GM12878 (cell line): ENCODE measurements around the gene CLC. TPM values are rescaled to one million over a fixed set of nuclear protein-coding genes. Genes with fewer than 3 reads are reported as not detected.

Source experiments
- ATAC-seq: fragments of 200-7000 bp; cut with Tn5 transposase; 3 replicates; pipeline ENCODE4 v1.9.1; 2020; ENCODE audit warnings: mild to moderate bottlenecking, moderate library complexity
- BruUV-seq: library from RNA; stranded (reverse); fragments of 400-500 nt; replicated peaks from 2 replicates; lab custom pipeline; 2021; lab: Mats Ljungman, UMichigan
- CTCF ChIA-PET: fragments of 300-600 bp; sonication (Branson Sonifier 250); formaldehyde crosslinking; extraction: SDS; loops from one replicate; lab custom pipeline; 2021; ENCODE audit warnings: inconsistent platforms; lab: Yijun Ruan, JAX
- POLR2A ChIA-PET: fragments of 350-600 bp; formaldehyde crosslinking; extraction: SDS; loops from one replicate; lab custom pipeline; 2021; ENCODE audit warnings: inconsistent platforms; lab: Charles Lee
- RAD21 ChIA-PET: fragments of 300-600 bp; sonication (Branson Sonifier 250); formaldehyde crosslinking; loops from one replicate; lab custom pipeline; 2023; ENCODE audit warnings: antibody characterized with exemption; ENCODE audit not compliant: unreplicated experiment; lab: Charles Lee
- SMC1A ChIA-PET: fragments of 300-600 bp; sonication (Branson Sonifier 250); formaldehyde crosslinking; loops from one replicate; lab custom pipeline; 2023; ENCODE audit not compliant: unreplicated experiment, uncharacterized antibody; lab: Charles Lee
- DNase-seq: peaks from one replicate; pipeline ENCODE4 v3.0.0-alpha.2; 2011; ENCODE audit warnings: low read depth, low spot score
- FAIRE-seq: peaks from 3 replicates; lab custom pipeline; 2011; peaks lifted over from hg19 to GRCh38; lab: Jason Lieb, UNC
- H2AFZ ChIP-seq: 2 replicates; pipeline ENCODE4 v1.6.0; 2011; ENCODE audit warnings: low read depth, low read length, control low read depth; ENCODE audit not compliant: control insufficient read depth
- H3K27ac ChIP-seq: 2 replicates; pipeline ENCODE4 v1.5.1; 2011; ENCODE audit warnings: control low read depth; ENCODE audit not compliant: control insufficient read depth, insufficient read depth
- H3K27me3 ChIP-seq, 2 experiments: replicated peaks in 1 of 2; 2 replicates each; pipeline versions ENCODE4 v1.6.0 to v1.6.1; 2011; ENCODE audit warnings: low read length in 1 of 2; ENCODE audit not compliant: control insufficient read depth in 2 of 2, insufficient read depth in 2 of 2
- H3K36me3 ChIP-seq, 2 experiments: 2 replicates each; pipeline ENCODE4 v1.5.1; 2011; ENCODE audit warnings: low read length in 1 of 2; ENCODE audit not compliant: control insufficient read depth in 2 of 2, insufficient read depth in 2 of 2
- H3K4me1 ChIP-seq: 2 replicates; pipeline ENCODE4 v1.6.1; 2011; ENCODE audit warnings: mild to moderate bottlenecking, low read length, moderate library complexity, mixed read lengths; ENCODE audit not compliant: control insufficient read depth, insufficient read depth
- H3K4me2 ChIP-seq: 2 replicates; pipeline ENCODE4 v1.6.0; 2011; ENCODE audit warnings: control low read depth; ENCODE audit not compliant: control insufficient read depth, insufficient read depth
- H3K4me3 ChIP-seq: fragments of 200-600 bp; sonication (generic); 2 replicates; pipeline ENCODE4 v1.5.1; 2016
- H3K79me2 ChIP-seq: 2 replicates; pipeline ENCODE4 v1.6.0; 2011; ENCODE audit warnings: low read length; ENCODE audit not compliant: control insufficient read depth, insufficient read depth
- H3K9ac ChIP-seq: 2 replicates; pipeline ENCODE4 v1.8.0; 2011; ENCODE audit warnings: low read length, control low read depth, mixed read lengths; ENCODE audit not compliant: control insufficient read depth, insufficient read depth
- H3K9me3 ChIP-seq: replicated peaks from 3 replicates; pipeline ENCODE4 v1.5.1; 2011; ENCODE audit warnings: mild to moderate bottlenecking, low read length; ENCODE audit not compliant: control insufficient read depth, insufficient read depth
- H4K20me1 ChIP-seq: 2 replicates; pipeline ENCODE4 v1.6.0; 2011; ENCODE audit not compliant: control insufficient read depth, insufficient read depth
- CHD1 ChIP-seq: IDR thresholded peaks from 2 replicates; pipeline ENCODE4 v1.6.1; 2012; ENCODE audit warnings: low read depth, low read length, improper control_type of control experiment
- HDAC6 ChIP-seq: fragments of 200-600 bp; sonication (generic); IDR thresholded peaks from one replicate; pipeline ENCODE4 v1.8.0; 2017; ENCODE audit warnings: antibody characterized with exemption; ENCODE audit not compliant: unreplicated experiment
- HDGF ChIP-seq: fragments of 450-650 bp; IDR thresholded peaks from 2 replicates; pipeline ENCODE4 v1.6.1; 2016; ENCODE audit warnings: antibody characterized with exemption
- IKZF2 ChIP-seq, 2 experiments: fragments of 450-650 bp; IDR thresholded peaks; 2 replicates each; pipeline ENCODE4 v1.6.1; 2017; ENCODE audit warnings: mild to moderate bottlenecking in 2 of 2, moderate library complexity in 2 of 2
- KDM1A ChIP-seq: fragments of 200-600 bp; sonication (generic); IDR thresholded peaks from 2 replicates; pipeline ENCODE4 v1.6.1; 2016; ENCODE audit warnings: borderline replicate concordance
- MAX ChIP-seq: IDR thresholded peaks from 2 replicates; pipeline ENCODE4 v1.6.1; 2012; ENCODE audit warnings: low read depth, low read length, improper control_type of control experiment
- NR2C1 ChIP-seq: fragments of 450-650 bp; IDR thresholded peaks from 2 replicates; pipeline ENCODE4 v1.6.1; 2017; ENCODE audit warnings: antibody characterized with exemption, mild to moderate bottlenecking, moderate library complexity
- POLR2AphosphoS5 ChIP-seq: IDR thresholded peaks from 2 replicates; pipeline ENCODE4 v1.6.1; 2011; ENCODE audit warnings: mild to moderate bottlenecking, low read length, inconsistent platforms
- RB1 ChIP-seq: fragments of 450-650 bp; formaldehyde crosslinking; IDR thresholded peaks from 2 replicates; pipeline ENCODE4 v1.6.1; 2017; ENCODE audit warnings: mild to moderate bottlenecking, borderline replicate concordance
- SPI1 ChIP-seq: IDR thresholded peaks from 2 replicates; pipeline ENCODE4 v1.6.1; 2011; ENCODE audit warnings: low read depth, mild to moderate bottlenecking, low read length, moderate library complexity, borderline replicate concordance; ENCODE audit not compliant: insufficient read depth
- whole genome bisulfite sequencing: methylation state at CpG from one replicate; pipeline ENCODE4 v1.1.6; 2016; ENCODE audit warnings: low lambda C conversion rate; ENCODE audit not compliant: insufficient replicate concordance, insufficient coverage; ENCODE audit errors: missing lambda C conversion rate; 5-methylcytosine and 5-hydroxymethylcytosine counted together
- in situ Hi-C: fragments of 300-500 bp; cut with MboI; formaldehyde crosslinking; loops from 9 replicates; pipeline ENCODE4 v1.14.3; 2018; ENCODE audit warnings: mixed read lengths
- intact Hi-C: fragments of 100-400 bp; cut with micrococcal nuclease; formaldehyde crosslinking; loops from one replicate; pipeline ENCODE4 v1.14.2; 2022; ENCODE audit not compliant: unreplicated experiment
- polyA plus RNA-seq, 11 experiments: library from polyadenylated mRNA; depleted of rRNA in 4 of 11; unstranded in 6 of 11; stranded (reverse) in 5 of 11; fragments of >200 nt; fragmentation: Nextera tagmentation in 4 of 11; fragmentation: Illumina TruSeq in 1 of 11; extraction: Ambion mirVana in 4 of 11; extraction: Trizol in 1 of 11; gene quantifications; 1 replicate in 1 of 11; 2 replicates in 10 of 11; pipeline versions ENCODE4 v1.2.1 to v1.2.3, GENCODE V29; 2011 to 2016; ENCODE audit warnings: inconsistent platforms in 2 of 11, missing spikeins in 2 of 11, low read depth in 1 of 11
- total RNA-seq, 4 experiments: library from RNA; depleted of rRNA in 3 of 4; stranded (reverse); fragments of >200 nt in 3 of 4; fragmentation: Illumina TruSeq in 1 of 4; extraction: Trizol in 1 of 4; gene quantifications; 2 replicates each; pipeline versions ENCODE4 v1.2.1 to v1.2.3, GENCODE V29; 2013 to 2021

Gene CLC
- total and polyA plus RNA-seq, 10 of the 15 experiments (the other 5 are each of a cell fraction or from before 2014, with no cell fraction given): 0.18 to 0.36 (median 0.29) TPM; not detected in 4

- no peak for FAIRE-seq
- Histone ChIP-seq H4K20me1 (no peaks in the 10 kb centered on the region), H3K36me3 (no peaks in the 10 kb centered on the region), H3K79me2 (no peaks in the 10 kb centered on the region), H3K9me3 (no peaks in the 10 kb centered on the region; the same call in 2 of the 3 replicates), H3K4me1 (no peaks in the 10 kb centered on the region), H3K9ac (no peak overlapping the region), H3K4me3 (no peak overlapping the region), H3K27ac (no peak overlapping the region), H3K4me2 (no peak overlapping the region), H3K27me3 (no peaks in the 10 kb centered on the region), H2AFZ (no peak overlapping the region)
- WGBS: 49% methylated on average over 4 of the region's 4 CpGs
- SMC1A ChIA-PET: interaction anchor here (0.9 to 7.8 kb wide), 6 partner anchors 9 to 94 kb away, joined by 3 to 129 read pairs (median 8); partner anchors contain the start of gene LEUTX
- ATAC-seq: no peak
- RAD21 ChIA-PET: interaction anchor here (1.3 to 3.3 kb wide), 3 partner anchors 24 to 97 kb away, joined by 5 to 12 read pairs (median 11); no protein-coding TSS in a partner anchor
- in situ Hi-C loops: no loop called here
- TF ChIP-seq CHD1 (no peak), NR2C1 (no peak), POLR2AphosphoS5 (no peak), MAX (no peak), RB1 (no peak), IKZF2 (IDR thresholded peaks at IDR 0.05) (no peak), HDGF (no peak), KDM1A (no peak), SPI1 (no peak), HDAC6 (no peak)
- intact Hi-C loops: no loop called here
- POLR2A ChIA-PET: no interaction called here
- no TSS peak for BruUV-seq
- no peak for DNase-seq
- CTCF ChIA-PET: interaction anchor here (1.0 to 8.0 kb wide), 10 partner anchors 11 to 215 kb away, joined by 3 to 136 read pairs (median 5); partner anchors contain the start of gene FBL
These were observed 31.0 kb upstream of the CLC start for GRCh38 chr19:39768786-39769185.
